SKM-1 treated with dmso at 0.1 percent for 144 hours (cell line): Measurements from ENCODE around the gene VIL1.
A peak's percentile ranks its signal among the peaks of the same experiment; 100 is the strongest.

Experiments
- DNase-seq: peaks from one replicate; lab custom pipeline; 2025; ENCODE audit not compliant: unreplicated experiment; lab: John Stamatoyannopoulos, UW

VIL1 gene

GRCh38 chr2:218418717-218419458 lies at the start of gene VIL1:
Gene VIL1 (plus strand): TSS chr2:218419123. CDS start chr2:218423779, 4,656 bp downstream.
- no peak for DNase-seq

DNA sequence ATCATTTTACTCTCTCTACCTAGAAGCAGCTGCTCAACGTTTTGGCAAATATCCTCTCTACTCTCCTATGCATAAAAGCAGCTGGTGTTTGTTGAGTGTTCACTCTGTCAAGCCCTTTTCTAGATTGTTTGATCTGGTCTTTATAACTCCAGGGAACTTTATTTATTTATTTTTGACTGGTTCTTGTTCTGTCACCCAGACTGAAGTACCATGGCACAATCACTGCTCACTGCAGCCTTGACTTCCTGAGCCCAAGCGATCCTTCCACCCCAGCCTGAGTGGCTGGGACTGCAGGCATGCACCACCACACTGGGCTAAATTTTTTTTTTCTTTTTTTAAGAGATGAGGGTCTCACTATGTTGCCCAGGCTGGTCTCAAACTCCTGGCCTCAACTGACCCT lies 49.6 kb upstream of the VIL1 start:
- no peak for DNase-seq

- peak; percentile 98 for DNase-seq
Observed at GRCh38 chr2:218370410-218371063, 48.4 kb upstream of the VIL1 start.

DNA sequence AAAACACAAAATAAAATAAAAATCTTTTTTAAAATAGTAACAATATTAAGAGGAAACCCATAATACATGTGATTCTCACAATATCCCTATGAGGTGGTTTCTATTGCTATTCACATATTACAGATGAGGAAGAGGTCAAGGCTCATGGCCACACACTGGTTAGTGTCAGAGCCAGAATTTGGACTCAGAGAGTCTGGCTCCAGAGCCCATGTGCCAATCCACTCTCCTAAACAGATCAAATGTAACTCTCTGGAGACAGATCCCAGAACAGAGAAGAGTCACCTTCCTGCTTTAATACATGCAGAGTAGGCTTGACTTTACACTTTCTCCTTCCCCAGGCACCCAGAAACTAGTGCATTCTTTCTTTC lies 47.0 kb upstream of the VIL1 start:
- DNase-seq, result no peak

DNA sequence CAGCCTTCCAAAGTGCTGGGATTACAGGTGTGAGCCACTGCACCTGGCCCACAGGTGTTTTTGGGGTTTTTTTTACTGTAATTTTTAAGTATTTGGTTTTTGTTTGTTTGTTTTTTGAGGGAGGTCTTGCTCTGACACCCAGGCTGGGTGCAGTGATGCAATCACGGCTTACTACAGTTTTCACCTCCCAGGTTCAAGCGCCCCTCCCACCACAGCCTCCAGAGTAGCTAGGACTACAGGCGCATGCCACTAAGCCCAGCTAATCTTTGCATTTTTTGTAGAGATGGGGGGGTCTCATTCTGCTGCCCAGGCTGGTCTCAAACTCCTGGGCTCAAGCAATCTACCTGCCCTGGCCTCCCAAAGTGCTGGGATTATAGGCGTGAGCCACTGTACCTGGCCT lies 44.1 kb upstream of the VIL1 start:
- DNase-seq, result no peak

- no peak for DNase-seq
Observed at GRCh38 chr2:218375212-218375611, 43.7 kb upstream of the VIL1 start.

GRCh38 chr2:218378053-218378452 lies 40.9 kb upstream of the VIL1 start:
- no peak for DNase-seq

DNA sequence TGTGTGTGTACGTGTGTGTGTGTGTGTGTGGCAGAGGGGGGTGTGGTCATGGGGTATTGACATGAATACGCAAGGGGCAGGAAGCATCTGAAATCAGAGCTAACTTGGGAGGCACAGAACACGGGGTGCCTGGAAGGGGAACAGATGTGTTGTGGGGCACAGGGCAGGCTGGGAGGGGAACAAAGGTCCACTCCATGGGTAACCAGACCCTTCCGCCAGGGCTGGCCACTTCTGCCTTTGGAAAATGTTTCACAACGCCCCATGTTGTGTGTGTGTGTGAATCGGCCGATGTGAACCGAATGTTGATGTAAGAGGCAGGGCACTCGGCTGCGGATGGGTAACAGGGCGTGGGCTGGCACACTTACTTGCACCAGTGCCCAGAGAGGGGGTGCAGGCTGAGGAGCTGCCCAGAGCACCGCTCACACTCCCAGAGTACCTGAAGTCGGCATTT lies 37.0 kb upstream of the VIL1 start, which contains the start of gene SLC11A1:
TSS of gene SLC11A1 (plus strand) at position 358 of the 451 bp plus-strand sequence. CDS start 96 bp downstream, outside the sequence.
- DNase-seq, result peak; percentile 75

- DNase-seq, result no peak
Observed at GRCh38 chr2:218382785-218383184, 36.1 kb upstream of the VIL1 start.

DNA sequence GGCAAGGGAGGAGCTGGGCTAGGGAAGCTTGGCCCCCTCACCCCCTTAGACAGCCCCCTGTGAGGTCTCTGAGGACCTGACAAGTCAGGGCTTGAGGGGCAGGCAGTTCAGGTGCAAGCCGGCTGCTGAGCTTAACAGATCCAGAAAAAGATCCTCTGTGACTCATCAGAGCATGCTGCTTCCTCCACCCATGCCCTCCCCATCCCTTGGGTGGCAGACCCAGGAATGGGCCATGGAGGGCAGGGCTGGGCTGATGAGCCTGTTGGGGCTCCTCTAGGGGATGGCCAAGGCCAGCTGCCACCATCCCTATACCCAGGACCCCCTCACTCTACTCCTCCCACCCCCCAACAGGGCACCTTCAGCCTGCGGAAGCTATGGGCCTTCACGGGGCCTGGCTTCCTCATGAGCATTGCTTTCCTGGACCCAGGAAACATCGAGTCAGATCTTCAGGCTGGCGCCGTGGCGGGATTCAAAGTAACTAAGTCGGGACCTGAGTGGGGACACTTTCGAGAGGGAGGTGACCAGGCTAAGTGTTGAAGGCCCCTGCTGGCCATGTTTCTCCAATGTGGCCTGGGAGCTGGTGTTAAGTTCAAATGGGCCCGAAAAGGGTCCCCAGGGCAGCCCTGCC lies 34.9 kb upstream of the VIL1 start:
- no peak for DNase-seq

- DNase-seq, result no peak
Observed at GRCh38 chr2:218384975-218385374, 33.9 kb upstream of the VIL1 start.

GRCh38 chr2:218386505-218387368 lies 32.2 kb upstream of the VIL1 start:
- no peak for DNase-seq

GRCh38 chr2:218387369-218388194 lies 31.3 kb upstream of the VIL1 start:
- DNase-seq, result no peak

GRCh38 chr2:218389333-218390150 lies 29.4 kb upstream of the VIL1 start:
- DNase-seq, result no peak

- DNase-seq, result no peak
Observed at GRCh38 chr2:218391202-218391601, 27.7 kb upstream of the VIL1 start.

GRCh38 chr2:218392459-218392858 lies 26.5 kb upstream of the VIL1 start:
- no peak for DNase-seq

- DNase-seq, result no peak
Observed at GRCh38 chr2:218392891-218393462, 25.9 kb upstream of the VIL1 start.

DNA sequence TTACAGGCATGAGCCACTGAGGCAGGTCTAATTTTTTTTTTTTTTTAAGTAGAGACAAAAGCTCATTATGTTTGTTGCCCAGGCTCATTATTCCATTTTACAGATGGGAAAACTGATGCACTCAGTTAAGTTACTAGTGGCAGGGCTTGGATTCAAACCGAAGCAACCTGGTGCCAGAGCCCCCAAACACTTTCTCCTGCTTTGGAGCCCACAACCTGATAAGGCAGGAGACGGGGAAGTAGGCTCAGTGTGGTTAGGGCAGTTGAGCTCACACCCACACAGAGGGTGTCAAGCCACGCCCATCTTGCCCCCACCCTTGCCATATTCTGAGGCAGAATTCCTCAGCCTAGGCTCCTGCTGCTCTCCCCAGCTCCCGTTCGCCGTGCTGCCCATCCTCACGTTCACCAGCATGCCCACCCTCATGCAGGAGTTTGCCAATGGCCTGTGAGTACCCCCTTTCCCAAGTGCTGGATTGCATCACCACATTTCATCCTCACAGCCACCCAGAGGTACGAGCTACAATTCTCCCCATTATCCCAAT lies 25.1 kb upstream of the VIL1 start:
- peak; percentile 61 for DNase-seq
